Measurements from ENCODE around the gene HGF. TPM values are rescaled to one million over a fixed set of nuclear protein-coding genes. Genes with fewer than 3 reads are reported as not detected.

HGF gene
- total RNA-seq, 2 experiments from 2014 or later: not detected

- H3K9me3 Mint-ChIP-seq: no peaks in the 10 kb centered on the region
- ChIA-PET POLR2A (no interaction called here), CTCF (no interaction called here)
- DNase-seq (no peak), ATAC-seq (no peak)
- H3K27me3 Mint-ChIP-seq: no peaks in the 10 kb centered on the region
- H3K27ac Mint-ChIP-seq: no peak overlapping the region
- intact Hi-C loops (cut with micrococcal nuclease): no loop called here
- H3K4me3 Mint-ChIP-seq: no peak overlapping the region
- H3K4me1 Mint-ChIP-seq (ENCODE audit: low read depth): no peaks in the 10 kb centered on the region
- no peaks in the 10 kb centered on the region for H3K36me3 Mint-ChIP-seq (ENCODE audit: low read depth)
- no peak for TF ChIP-seq CTCF (IDR thresholded peaks at IDR 0.05)
These were observed 33.4 kb upstream of the HGF start for GRCh38 chr7:81803267-81803666.

- intact Hi-C loops (cut with micrococcal nuclease): no loop called here
- TF ChIP-seq CTCF (IDR thresholded peaks at IDR 0.05): no peak
- Mint-ChIP-seq H3K4me1 (ENCODE audit: low read depth) (no peaks in the 10 kb centered on the region), H3K27ac (no peak overlapping the region), H3K27me3 (no peaks in the 10 kb centered on the region), H3K36me3 (ENCODE audit: low read depth) (no peaks in the 10 kb centered on the region), H3K4me3 (no peak overlapping the region), H3K9me3 (no peaks in the 10 kb centered on the region)
- ChIA-PET POLR2A (no interaction called here), CTCF (no interaction called here)
- DNase-seq (no peak), ATAC-seq (no peak)
These were observed 32.4 kb upstream of the HGF start for GRCh38 chr7:81802251-81802650.

GRCh38 chr7:81801532-81801931 lies 31.7 kb upstream of the HGF start:
- no peak for TF ChIP-seq CTCF (IDR thresholded peaks at IDR 0.05)
- CTCF ChIA-PET: no interaction called here
- no peaks in the 10 kb centered on the region for H3K36me3 Mint-ChIP-seq (ENCODE audit: low read depth)

GRCh38 chr7:81791568-81792518 lies 22.0 kb upstream of the HGF start:
- no peaks in the 10 kb centered on the region for H3K27me3 Mint-ChIP-seq
- intact Hi-C loops (cut with micrococcal nuclease): no loop called here
- H3K36me3 Mint-ChIP-seq (ENCODE audit: low read depth): no peaks in the 10 kb centered on the region
- no peak overlapping the region for H3K4me3 Mint-ChIP-seq
- no peaks in the 10 kb centered on the region for H3K4me1 Mint-ChIP-seq (ENCODE audit: low read depth)
- ChIA-PET POLR2A (no interaction called here), CTCF (no interaction called here)
- H3K27ac Mint-ChIP-seq: no peak overlapping the region
- no peak for DNase-seq
- no peaks in the 10 kb centered on the region for H3K9me3 Mint-ChIP-seq
- TF ChIP-seq CTCF (IDR thresholded peaks at IDR 0.05): no peak
- ATAC-seq: no peak

More at GRCh38 chr7:81801532-81801931, 31.7 kb upstream of the HGF start:
- H3K4me1 Mint-ChIP-seq (ENCODE audit: low read depth): no peaks in the 10 kb centered on the region
- no peak for ATAC-seq
- POLR2A ChIA-PET: no interaction called here
- no peaks in the 10 kb centered on the region for H3K27me3 Mint-ChIP-seq
- H3K9me3 Mint-ChIP-seq: no peaks in the 10 kb centered on the region
- no peak overlapping the region for H3K4me3 Mint-ChIP-seq
- intact Hi-C loops (cut with micrococcal nuclease): no loop called here
- no peak for DNase-seq
- no peak overlapping the region for H3K27ac Mint-ChIP-seq

- no peak for TF ChIP-seq CTCF (IDR thresholded peaks at IDR 0.05)
- Mint-ChIP-seq H3K27ac (no peak overlapping the region), H3K4me1 (ENCODE audit: low read depth) (no peaks in the 10 kb centered on the region), H3K27me3 (no peaks in the 10 kb centered on the region), H3K36me3 (ENCODE audit: low read depth) (no peaks in the 10 kb centered on the region), H3K9me3 (no peaks in the 10 kb centered on the region), H3K4me3 (no peak overlapping the region)
- ChIA-PET CTCF (no interaction called here), POLR2A (no interaction called here)
- no peak for DNase-seq
- intact Hi-C loops (cut with micrococcal nuclease): no loop called here
- no peak for ATAC-seq
These were observed 20.8 kb upstream of the HGF start for GRCh38 chr7:81790686-81791085.

All from activated CD8-positive, alpha-beta T cell treated with anti-CD3 and anti-CD28 coated beads for 36 hours (primary cell).